HG03097 (cell line): ENCODE data around the gene TAF7L.

Experiments used
- ATAC-seq: cut with Tn5 transposase; IDR thresholded peaks from one replicate; pipeline ENCODE4 v1.9.1; 2021; ENCODE audit not compliant: unreplicated experiment, low FRiP score

The TAF7L gene

GRCh38 chrX:101223226-101223625 lies 67.9 kb downstream of the TAF7L start:
- no peak for ATAC-seq

DNA sequence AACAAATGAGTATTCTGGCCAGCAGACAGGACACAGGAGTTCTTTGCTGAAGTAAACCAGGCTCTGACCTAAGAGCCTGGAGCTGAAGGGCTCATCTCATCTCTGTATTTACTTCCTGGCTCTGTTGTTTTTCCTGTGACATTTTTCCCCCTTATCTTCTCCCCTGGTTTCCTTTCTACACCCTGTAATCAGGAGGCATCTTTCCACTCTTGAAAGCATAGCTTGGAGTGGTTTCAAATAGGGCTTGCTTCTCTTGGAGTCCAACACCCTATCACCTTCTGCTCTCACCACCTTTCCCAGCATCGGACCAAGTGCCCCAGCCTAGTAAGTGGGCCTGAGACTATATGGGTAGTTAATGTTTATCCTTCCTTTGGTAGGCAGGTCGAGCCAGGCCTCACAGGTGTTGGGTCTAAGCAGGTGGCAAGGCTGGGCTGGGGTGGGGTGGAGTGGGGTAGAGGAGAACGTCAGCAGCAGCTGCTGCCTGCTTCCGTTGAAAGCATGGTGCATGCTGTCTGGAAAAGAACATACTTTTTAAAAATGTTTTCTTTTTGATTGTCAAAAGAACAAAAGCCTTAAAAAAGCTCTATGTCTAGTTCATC lies 70.4 kb downstream of the TAF7L start:
- no peak for ATAC-seq

GRCh38 chrX:101219864-101220346 lies 71.2 kb downstream of the TAF7L start:
- no peak for ATAC-seq

DNA sequence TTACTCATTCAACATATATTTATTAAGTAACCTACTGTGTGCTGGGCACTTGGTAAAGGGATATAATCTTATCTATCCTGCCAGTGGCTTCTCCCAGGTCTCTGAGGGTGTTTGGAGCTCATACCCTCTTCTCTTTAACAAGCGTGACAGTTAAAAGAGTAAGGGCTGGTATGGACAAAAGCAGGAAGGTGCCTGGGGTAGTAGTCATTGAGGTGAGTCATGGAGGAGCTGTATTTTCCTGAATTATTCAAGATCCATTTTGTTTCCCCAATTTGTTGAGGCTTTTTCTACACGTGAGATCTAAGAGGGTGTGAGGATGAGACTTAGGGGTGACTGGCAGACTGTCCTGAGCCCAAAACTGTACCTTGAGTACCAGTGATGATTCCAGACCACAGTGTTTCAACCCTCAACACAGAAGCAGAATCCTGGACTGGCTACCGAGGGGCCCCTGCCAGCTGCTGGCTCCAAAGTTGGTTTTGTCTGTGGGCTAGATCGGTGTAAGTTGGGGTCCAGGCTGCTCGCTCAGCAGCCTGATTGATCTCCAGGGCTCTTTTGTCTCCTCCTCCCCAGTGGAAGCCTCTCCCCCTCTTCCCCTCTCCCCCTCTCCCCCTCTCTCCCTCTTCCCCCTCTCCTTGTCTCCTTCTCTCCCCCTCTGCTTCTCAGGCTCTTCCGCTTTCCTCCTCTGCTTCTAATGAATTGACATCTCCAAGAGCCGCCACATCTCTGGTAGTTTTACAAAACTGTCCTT lies 71.8 kb downstream of the TAF7L start, which contains the start of gene DRP2:
Gene DRP2 (plus strand): TSS at position 671 of the 748 bp plus-strand sequence. CDS start 11,862 bp downstream, outside the sequence.
- no peak for ATAC-seq
